HG03066 (cell line): Measurements from ENCODE around the gene TBC1D1.

Source experiments
- ATAC-seq: cut with Tn5 transposase; IDR thresholded peaks from one replicate; pipeline ENCODE4 v1.9.1; 2021; ENCODE audit warnings: low read depth; ENCODE audit not compliant: unreplicated experiment

Gene TBC1D1

GRCh38 chr4:38155589-38156294, 264.9 kb downstream of the TBC1D1 start:
- ATAC-seq: no peak

DNA sequence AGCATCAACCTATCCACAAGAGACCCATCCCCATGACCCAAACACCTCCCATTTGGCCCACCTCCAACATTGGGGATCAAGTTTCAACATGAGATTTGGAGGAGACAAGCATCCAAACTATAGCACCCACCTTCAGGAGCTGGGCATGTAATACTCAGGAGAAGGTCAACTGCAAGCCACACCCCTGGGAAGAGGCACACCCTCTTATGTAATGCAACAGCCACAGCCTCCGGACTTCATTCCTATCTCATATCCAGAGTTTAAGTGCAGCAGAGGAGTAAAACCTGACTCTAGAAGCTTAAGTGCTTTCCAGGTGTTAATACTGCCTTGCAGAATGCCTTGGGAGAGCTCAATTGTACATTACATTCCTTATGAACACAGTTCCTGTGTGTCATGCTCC, 266.7 kb downstream of the TBC1D1 start:
- no peak for ATAC-seq

DNA sequence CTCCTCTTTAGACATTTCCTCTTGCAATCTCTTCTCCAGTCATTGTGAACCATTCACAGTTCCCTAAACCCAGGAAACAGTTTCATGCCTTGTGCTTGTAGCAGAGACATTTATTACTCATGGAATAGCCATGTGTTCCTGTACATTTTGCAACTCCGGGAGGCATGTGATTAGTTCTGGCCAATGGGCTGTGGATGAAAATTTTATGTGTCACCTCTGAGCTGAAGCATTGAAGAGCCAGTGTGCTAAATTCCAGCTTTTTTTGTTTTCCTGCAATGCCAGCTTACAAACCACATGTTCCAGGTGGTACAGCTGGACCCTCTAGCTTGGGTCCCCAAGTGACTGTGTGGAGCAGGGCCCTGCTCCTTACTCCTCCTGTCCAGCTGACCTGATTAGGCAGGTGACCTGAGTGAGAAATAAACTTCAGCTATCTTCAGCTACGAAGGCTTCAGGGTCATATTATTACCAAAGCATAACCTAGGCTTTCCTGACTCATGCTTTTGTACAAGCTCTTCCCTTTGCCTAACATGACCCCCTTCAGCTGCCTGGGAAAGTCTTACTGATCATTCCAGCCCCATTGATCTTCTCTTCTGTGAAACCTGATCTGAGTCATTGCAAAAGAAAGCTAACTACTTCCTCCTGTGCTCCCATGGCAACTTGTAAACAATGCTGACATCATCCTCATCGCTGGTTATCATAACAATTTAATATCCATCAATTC, 269.8 kb downstream of the TBC1D1 start:
- peak; percentile 97 for ATAC-seq

- ATAC-seq: no peak
Observed at GRCh38 chr4:38161208-38162113, 270.6 kb downstream of the TBC1D1 start.

DNA sequence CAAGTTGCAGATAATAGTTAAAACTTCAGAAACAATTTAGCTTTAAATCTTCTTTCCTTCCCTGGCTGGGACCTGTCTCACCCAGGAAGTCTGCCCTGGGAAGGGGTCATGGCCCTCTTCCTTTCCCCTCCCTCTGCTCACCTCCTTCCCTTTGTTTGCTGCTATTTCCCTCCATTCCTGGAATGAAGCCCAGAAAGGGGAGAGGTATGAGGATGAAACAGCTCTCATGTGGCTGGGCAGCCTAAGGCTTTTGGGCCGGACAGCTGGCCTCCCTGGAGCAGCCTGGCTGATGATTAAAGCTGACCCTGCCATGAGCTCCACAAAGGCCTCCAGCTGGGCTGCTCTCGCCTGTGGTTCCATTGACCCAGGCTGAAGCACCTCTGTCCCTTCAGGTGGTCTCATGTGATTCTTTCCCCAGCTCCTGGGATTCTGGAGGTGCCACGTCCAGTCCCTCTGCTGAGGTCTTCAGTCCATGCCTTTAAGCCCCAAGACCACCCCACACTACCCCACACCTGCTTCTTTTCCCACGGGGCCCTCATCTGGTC, 271.4 kb downstream of the TBC1D1 start:
- no peak for ATAC-seq

- no peak for ATAC-seq
Observed at GRCh38 chr4:38163216-38164006, 272.5 kb downstream of the TBC1D1 start.

GRCh38 chr4:38164346-38164745, 273.5 kb downstream of the TBC1D1 start:
- no peak for ATAC-seq

DNA sequence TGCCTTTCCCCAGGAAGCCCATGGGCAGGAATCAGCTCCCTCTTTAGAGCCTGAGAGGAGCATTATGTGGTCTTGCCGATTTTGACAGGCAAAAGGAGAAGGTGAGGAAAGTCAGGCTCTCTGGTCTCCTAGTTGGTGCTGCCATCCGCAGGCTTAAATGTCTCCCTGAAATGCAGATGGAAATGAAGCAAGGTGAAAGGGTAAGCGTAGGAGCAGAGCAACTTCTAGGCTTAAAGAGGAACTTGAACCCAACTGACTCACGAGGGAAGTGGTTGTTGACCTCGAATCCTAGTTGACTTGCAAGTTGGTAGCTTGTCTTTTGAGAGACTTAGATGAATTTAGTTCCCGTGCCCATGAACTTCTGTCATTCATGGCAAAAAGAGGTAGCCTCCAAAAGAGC, 275.2 kb downstream of the TBC1D1 start:
- no peak for ATAC-seq

DNA sequence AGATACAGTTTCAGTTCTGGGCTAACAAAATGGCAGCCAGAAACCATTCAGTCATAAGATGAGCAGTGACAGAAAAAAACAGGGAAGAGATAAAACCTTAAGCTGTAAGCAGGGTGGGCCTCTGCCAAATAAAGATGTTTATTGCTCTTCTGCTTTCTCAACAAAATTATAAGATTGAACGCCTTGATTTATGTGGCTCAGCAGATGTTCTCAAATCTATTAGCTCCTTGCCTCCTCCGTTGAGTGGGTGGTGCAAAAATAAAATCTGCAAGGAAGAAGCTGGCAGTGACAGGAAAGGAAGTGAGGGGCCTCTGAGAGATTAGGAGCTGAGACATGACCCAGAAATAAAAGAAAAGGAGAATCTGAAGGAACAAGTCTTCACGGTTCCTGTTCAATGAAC, 275.9 kb downstream of the TBC1D1 start:
- no peak for ATAC-seq

GRCh38 chr4:38167973-38168372, 277.1 kb downstream of the TBC1D1 start:
- ATAC-seq: no peak

- no peak for ATAC-seq
Observed at GRCh38 chr4:38169524-38169923, 278.6 kb downstream of the TBC1D1 start.

DNA sequence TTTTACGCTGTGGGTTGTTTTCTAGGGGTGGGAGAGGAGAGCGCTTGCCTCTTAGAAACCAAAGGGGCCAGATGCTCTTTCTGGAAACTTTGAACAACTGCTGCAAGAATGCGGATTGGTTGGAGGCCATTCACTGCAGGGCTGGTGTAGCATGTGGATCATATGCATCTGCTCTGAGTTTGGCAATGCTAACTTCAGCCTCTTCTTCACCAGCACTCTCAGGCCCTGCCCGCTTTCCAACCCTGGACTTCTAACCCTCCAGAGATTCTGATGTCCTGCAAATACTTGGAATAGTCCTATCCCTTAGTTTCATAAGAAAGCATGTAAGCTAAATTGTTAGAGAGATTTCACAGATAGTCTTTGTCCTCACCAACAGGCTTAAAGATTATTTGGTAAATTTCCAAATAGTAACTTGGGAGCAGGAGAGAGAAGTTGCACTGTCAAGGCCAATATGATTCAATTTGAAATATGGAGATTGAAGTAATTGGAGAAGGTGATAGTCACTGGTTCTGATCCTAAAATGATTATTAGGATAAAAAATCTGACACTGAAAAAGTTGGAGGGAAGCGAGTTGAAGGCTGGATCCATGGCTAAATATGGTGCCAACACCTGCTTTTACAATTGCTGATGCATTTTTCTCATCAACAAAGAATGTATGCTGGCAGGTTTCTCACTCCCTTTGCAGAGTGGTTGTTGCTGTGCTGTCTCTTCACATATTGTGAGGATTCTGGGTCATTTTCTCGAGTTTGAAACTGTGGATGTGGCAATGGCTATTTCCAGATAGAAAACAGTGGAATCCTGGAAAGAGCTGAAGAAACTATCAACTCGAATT, 279.7 kb downstream of the TBC1D1 start:
- ATAC-seq: no peak

DNA sequence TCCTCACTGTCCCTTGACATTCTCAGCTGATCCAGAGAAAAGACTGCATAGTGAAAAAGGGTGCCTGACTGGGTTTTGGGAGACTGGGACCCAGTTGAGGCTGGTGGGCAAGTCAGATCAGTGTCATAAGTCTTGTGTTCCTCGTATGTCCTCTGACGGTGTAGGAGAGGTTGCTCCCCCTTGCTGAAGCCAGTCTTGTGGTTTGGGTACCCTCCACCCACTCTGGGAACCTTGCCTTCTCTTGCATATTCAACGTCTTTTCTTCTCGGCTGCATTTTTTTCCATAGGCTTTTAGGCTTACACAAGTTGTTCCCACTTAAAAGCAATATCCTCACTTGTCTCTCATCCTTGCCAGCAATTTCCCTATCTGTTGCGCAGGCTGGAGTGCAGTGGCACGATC, 281.2 kb downstream of the TBC1D1 start:
- ATAC-seq: no peak

GRCh38 chr4:38173935-38174518, 283.1 kb downstream of the TBC1D1 start:
- no peak for ATAC-seq

DNA sequence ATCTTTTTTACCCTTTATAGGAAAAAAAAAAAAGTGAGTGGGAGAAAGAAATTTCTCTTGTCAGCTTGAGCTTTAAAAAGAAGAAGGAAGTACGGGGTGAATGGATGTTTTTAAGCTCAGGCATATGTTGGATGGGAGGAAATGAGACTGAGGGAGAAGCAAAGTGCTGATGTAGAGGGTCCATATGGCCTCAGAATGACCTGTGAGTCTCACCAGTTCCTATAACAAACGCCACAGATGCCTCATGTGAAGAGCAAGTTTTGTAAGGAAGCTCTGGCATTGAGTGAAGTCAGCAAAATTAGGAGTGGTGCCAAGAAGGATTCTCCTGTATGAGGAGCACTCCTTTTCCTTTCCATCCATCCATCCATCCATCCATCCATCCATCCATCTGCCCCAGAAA, 283.9 kb downstream of the TBC1D1 start:
- ATAC-seq: no peak

DNA sequence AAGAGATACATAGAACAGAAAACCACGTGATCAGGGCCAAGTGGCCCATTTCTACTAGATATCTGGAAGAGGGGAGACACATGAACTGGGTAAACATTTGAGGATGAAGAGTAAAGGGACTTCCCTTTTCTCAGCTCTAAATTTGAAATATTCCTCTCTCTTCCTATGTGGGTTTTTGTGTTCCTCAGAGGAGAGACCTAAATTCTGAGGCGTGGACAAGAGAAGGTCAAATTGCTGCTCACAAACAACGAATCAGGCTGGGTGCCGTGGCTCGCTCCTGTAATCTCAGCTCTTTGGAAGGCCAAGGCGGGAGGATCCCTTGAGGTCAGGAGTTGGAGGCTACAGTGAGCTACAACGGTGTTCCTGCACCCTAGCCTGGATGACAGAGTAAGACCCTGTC, 285.3 kb downstream of the TBC1D1 start:
- ATAC-seq: no peak

GRCh38 chr4:38177035-38177546, 286.2 kb downstream of the TBC1D1 start:
- no peak for ATAC-seq

DNA sequence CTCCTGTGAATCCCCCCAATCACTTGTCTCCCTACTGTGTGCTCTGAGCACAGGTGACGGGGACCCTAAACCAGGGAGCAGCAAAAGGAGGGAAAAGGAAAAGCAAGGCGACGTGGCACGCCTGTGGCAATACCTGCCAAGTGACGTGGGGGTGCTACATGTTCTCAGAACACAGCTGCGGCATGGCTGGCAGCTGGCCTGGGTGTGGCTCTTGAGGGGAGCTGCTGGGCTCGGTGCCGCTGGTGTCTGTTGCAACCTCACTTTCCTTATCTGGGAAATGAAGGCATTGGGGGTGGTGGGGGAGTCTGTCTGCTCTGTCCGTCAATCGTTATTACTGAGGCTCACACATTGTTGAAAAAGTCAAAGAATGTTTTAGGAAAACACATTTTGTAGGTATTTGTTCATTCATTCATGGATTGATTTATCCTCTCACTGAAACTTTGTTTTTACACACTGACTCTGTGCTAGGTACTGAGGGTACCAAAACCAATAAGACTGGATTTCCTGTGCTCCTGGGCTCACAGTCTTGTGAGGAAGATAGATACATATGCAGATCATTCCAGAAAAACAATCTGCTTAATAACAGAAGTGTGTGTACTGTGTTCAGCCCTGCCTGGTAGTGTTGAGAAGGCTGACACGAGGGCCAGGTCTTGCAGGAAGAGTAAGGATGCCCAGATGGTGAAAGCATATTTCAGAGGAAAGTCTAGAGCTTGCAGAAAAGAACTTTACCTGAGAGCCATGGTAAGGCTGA, 286.9 kb downstream of the TBC1D1 start:
- ATAC-seq: no peak
